Uterus (tissue), 2 donors: ENCODE measurements around the gene STX11.

Source experiments
- POLR2A ChIP-seq, 2 donors: fragments of 450-650 bp; IDR thresholded peaks; one replicate each; pipeline ENCODE4 v1.6.1; 2016; ENCODE audit warnings: antibody characterized with exemption in 2 of 2, mild to moderate bottlenecking in 1 of 2, moderate library complexity in 1 of 2
- TF ChIP-seq, protein P1 (sequence below), 4 experiments: fragments of 200-600 bp in 2 of 4; fragments of 450-650 bp in 2 of 4; sonication (generic) in 2 of 4; IDR thresholded peaks; one replicate each; pipeline ENCODE4 v1.5.1; 2016 to 2019; ENCODE audit warnings: antibody characterized with exemption in 4 of 4, mild to moderate bottlenecking in 2 of 4, moderate library complexity in 1 of 4

DNA sequence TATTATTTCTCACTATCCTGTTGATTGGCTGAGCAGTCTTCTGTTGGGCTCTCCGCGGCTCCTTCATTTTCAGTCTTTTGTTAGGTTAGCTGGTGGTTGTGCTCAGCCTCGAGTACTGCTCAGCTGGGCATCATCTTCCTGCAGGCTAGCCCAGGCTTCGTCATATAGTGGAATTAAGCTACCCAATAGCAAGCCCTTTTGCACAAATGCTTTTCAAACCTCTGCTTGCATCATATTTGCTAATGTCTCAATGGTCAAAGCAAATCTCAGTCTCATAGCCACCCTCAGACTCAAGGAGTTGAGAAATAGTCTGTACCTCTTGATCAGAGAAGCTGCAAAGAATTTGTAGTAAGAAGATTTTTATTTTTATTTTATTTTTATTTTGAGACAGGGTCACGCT, 23.7 kb downstream of the STX11 start:
- TF ChIP-seq, protein P1, sequence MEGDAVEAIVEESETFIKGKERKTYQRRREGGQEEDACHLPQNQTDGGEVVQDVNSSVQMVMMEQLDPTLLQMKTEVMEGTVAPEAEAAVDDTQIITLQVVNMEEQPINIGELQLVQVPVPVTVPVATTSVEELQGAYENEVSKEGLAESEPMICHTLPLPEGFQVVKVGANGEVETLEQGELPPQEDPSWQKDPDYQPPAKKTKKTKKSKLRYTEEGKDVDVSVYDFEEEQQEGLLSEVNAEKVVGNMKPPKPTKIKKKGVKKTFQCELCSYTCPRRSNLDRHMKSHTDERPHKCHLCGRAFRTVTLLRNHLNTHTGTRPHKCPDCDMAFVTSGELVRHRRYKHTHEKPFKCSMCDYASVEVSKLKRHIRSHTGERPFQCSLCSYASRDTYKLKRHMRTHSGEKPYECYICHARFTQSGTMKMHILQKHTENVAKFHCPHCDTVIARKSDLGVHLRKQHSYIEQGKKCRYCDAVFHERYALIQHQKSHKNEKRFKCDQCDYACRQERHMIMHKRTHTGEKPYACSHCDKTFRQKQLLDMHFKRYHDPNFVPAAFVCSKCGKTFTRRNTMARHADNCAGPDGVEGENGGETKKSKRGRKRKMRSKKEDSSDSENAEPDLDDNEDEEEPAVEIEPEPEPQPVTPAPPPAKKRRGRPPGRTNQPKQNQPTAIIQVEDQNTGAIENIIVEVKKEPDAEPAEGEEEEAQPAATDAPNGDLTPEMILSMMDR (IDR thresholded peaks at IDR 0.05) = no peak
- TF ChIP-seq POLR2A (IDR thresholded peaks at IDR 0.05) = no peak
